Fibroblast of mammary gland (primary cell): ENCODE measurements around the gene STARD13.

Experiments used
- DNase-seq: peaks from one replicate; pipeline ENCODE4 v3.0.0-alpha.2; 2010; ENCODE audit warnings: low read depth
- H3K4me3 ChIP-seq: 2 replicates; pipeline ENCODE4 v1.5.1; 2011; ENCODE audit warnings: low read depth, mild to moderate bottlenecking, low read length, moderate library complexity; ENCODE audit not compliant: control insufficient read depth
- CTCF ChIP-seq: conservative IDR thresholded peaks from 2 replicates; pipeline ENCODE4 v1.5.1; 2011; ENCODE audit warnings: low read depth, low read length, inconsistent platforms; ENCODE audit not compliant: control insufficient read depth, insufficient read depth

The STARD13 gene

GRCh38 chr13:33184112-33184490, 101.5 kb downstream of the STARD13 start:
- no peak for TF ChIP-seq CTCF
- H3K4me3 ChIP-seq, result no peak overlapping the region
- no peak for DNase-seq

GRCh38 chr13:33183431-33184111, 102.0 kb downstream of the STARD13 start:
- no peak for TF ChIP-seq CTCF
- DNase-seq, result peak; percentile 80

GRCh38 chr13:33182729-33183128, 102.8 kb downstream of the STARD13 start:
- DNase-seq, result no peak
- TF ChIP-seq CTCF, result no peak
- H3K4me3 ChIP-seq, result no peak overlapping the region

More at GRCh38 chr13:33183431-33184111, 102.0 kb downstream of the STARD13 start:
- H3K4me3 ChIP-seq, result no peak overlapping the region

GRCh38 chr13:33181264-33181663, 104.3 kb downstream of the STARD13 start:
- DNase-seq, result no peak
- TF ChIP-seq CTCF, result no peak
- no peak overlapping the region for H3K4me3 ChIP-seq

GRCh38 chr13:33180122-33180804, 105.3 kb downstream of the STARD13 start:
- TF ChIP-seq CTCF, result no peak
- no peak overlapping the region for H3K4me3 ChIP-seq
- no peak for DNase-seq

GRCh38 chr13:33179463-33179862, 106.1 kb downstream of the STARD13 start:
- no peak for TF ChIP-seq CTCF
- no peak for DNase-seq
- H3K4me3 ChIP-seq, result no peak overlapping the region
